K562 (cell line): ENCODE results near the gene TUBB2A. TPM values are rescaled to one million over a fixed set of nuclear protein-coding genes. Genes with fewer than 3 reads are reported as not detected.

Experiments used
- COPS2 ChIP-seq: fragments of 450-650 bp; conservative IDR thresholded peaks from 2 replicates; pipeline ENCODE4 v1.6.1; 2016; ENCODE audit warnings: mild to moderate bottlenecking, moderate library complexity
- FOXJ2 ChIP-seq: fragments of 200-800 bp; sonication (Bioruptor generic); IDR thresholded peaks from 2 replicates; pipeline ENCODE4 v1.6.1; 2016; ENCODE audit warnings: missing genetic modification characterization, missing compliant biosample characterization
- HDAC6 ChIP-seq: IDR thresholded peaks from 2 replicates; pipeline ENCODE4 v1.6.1; 2012; ENCODE audit warnings: low read depth, mild to moderate bottlenecking, control low read depth, inconsistent platforms, low read length, moderate library complexity
- NONO ChIP-seq, 2 experiments: fragments of 200-400 bp in 1 of 2; fragments of 450-650 bp in 1 of 2; formaldehyde crosslinking in 1 of 2; IDR thresholded peaks; 2 replicates each; pipeline ENCODE4 v1.6.1; 2017; ENCODE audit warnings: low read depth in 2 of 2, mild to moderate bottlenecking in 2 of 2, moderate library complexity in 2 of 2, low read length in 1 of 2
- NR2C2 ChIP-seq, 2 experiments: fragments of 200-800 bp in 1 of 2; sonication (Bioruptor generic) in 1 of 2; sonication (generic) in 1 of 2; formaldehyde crosslinking in 1 of 2; IDR thresholded peaks; 2 replicates each; pipeline versions ENCODE4 v1.6.1 to v1.8.0; 2016 to 2022; ENCODE audit warnings: mild to moderate bottlenecking in 1 of 2, missing compliant biosample characterization in 1 of 2, missing genetic modification characterization in 1 of 2, missing genetic modification reagents in 1 of 2
- NR2F6 ChIP-seq: fragments of 450-650 bp; formaldehyde crosslinking; IDR thresholded peaks from 2 replicates; pipeline ENCODE4 v1.4.0; 2020; ENCODE audit warnings: mild to moderate bottlenecking
- PHF20 ChIP-seq: fragments of 450-650 bp; IDR thresholded peaks from 2 replicates; pipeline ENCODE4 v1.6.1; 2018; ENCODE audit not compliant: partially characterized antibody
- POLR2AphosphoS5 ChIP-seq: IDR thresholded peaks from 2 replicates; pipeline ENCODE4 v1.6.1; 2011; ENCODE audit warnings: mild to moderate bottlenecking, low read depth, low read length, moderate library complexity; ENCODE audit not compliant: control insufficient read depth, insufficient read depth
- RFX1 ChIP-seq: fragments of 450-650 bp; IDR thresholded peaks from 2 replicates; pipeline ENCODE4 v1.6.1; 2016; ENCODE audit warnings: mild to moderate bottlenecking, moderate library complexity
- RHOXF2B ChIP-seq: fragments of 250-450 bp; sonication (Bioruptor Pico); conservative IDR thresholded peaks from 2 replicates; pipeline ENCODE4 v1.5.1; 2021
- SMAD1 ChIP-seq: fragments of 150-350 bp; IDR thresholded peaks from 2 replicates; pipeline ENCODE4 v1.6.1; 2014; ENCODE audit warnings: low read length, low read depth; ENCODE audit not compliant: partially characterized antibody
- SNIP1 ChIP-seq: fragments of 450-650 bp; IDR thresholded peaks from 2 replicates; pipeline ENCODE4 v1.7.1; 2017; ENCODE audit warnings: low read depth, mild to moderate bottlenecking
- TAF1 ChIP-seq: IDR thresholded peaks from 2 replicates; pipeline ENCODE4 v1.6.1; 2011; ENCODE audit warnings: mild to moderate bottlenecking, low read length, moderate library complexity; ENCODE audit not compliant: insufficient read depth, control insufficient read depth, severe bottlenecking; ENCODE audit errors: extremely low read depth
- ZNF134 ChIP-seq: fragments of 250-450 bp; sonication (Bioruptor Pico); conservative IDR thresholded peaks from 2 replicates; pipeline ENCODE4 v1.4.0; 2020
- ZNF57 ChIP-seq: fragments of 450-650 bp; formaldehyde crosslinking; IDR thresholded peaks from 2 replicates; pipeline ENCODE4 v1.4.0; 2020; ENCODE audit warnings: mild to moderate bottlenecking, moderate library complexity
- ZNF586 ChIP-seq: fragments of 450-650 bp; formaldehyde crosslinking; conservative IDR thresholded peaks from 2 replicates; pipeline ENCODE4 v1.4.0; 2020; ENCODE audit warnings: mild to moderate bottlenecking, moderate library complexity
- polyA plus RNA-seq, 8 experiments: library from polyadenylated mRNA; depleted of rRNA in 4 of 8; stranded (reverse) in 5 of 8; unstranded in 3 of 8; fragments of >200 nt; fragmentation: Nextera tagmentation in 2 of 8; fragmentation: Illumina TruSeq in 1 of 8; extraction: Ambion mirVana in 2 of 8; extraction: Trizol in 1 of 8; gene quantifications; 2 replicates each; pipeline versions ENCODE4 v1.2.1 to v1.2.3, GENCODE V29; 2011 to 2014; ENCODE audit warnings: inconsistent platforms in 1 of 8, missing spikeins in 1 of 8
- total RNA-seq, 7 experiments: library from RNA; depleted of rRNA in 6 of 7; stranded (reverse); fragments of >200 nt in 6 of 7; fragmentation: Illumina TruSeq in 2 of 7; extraction: Trizol in 2 of 7; gene quantifications; 2 replicates each; pipeline versions ENCODE4 v1.2.1 to v1.2.3, GENCODE V29; 2011 to 2021; ENCODE audit warnings: low replicate concordance in 1 of 7
- TF ChIP-seq, protein P1 (sequence below): fragments of 450-650 bp; formaldehyde crosslinking; IDR thresholded peaks from 2 replicates; pipeline ENCODE4 v1.4.0; 2020; ENCODE audit warnings: mild to moderate bottlenecking, moderate library complexity
- TF ChIP-seq, protein P2 (sequence below), 2 experiments: fragments of 450-650 bp; formaldehyde crosslinking in 1 of 2; IDR thresholded peaks; 2 replicates each; pipeline versions ENCODE4 v1.4.0 to v1.6.1; 2014 to 2020; ENCODE audit warnings: mild to moderate bottlenecking in 2 of 2, borderline replicate concordance in 1 of 2, low read depth in 1 of 2

The TUBB2A gene
- total and polyA plus RNA-seq, 9 of the 15 experiments (the other 6 are each of a cell fraction or from before 2014, with no cell fraction given) = 3.6 to 92.1 (median 45.6) TPM

DNA sequence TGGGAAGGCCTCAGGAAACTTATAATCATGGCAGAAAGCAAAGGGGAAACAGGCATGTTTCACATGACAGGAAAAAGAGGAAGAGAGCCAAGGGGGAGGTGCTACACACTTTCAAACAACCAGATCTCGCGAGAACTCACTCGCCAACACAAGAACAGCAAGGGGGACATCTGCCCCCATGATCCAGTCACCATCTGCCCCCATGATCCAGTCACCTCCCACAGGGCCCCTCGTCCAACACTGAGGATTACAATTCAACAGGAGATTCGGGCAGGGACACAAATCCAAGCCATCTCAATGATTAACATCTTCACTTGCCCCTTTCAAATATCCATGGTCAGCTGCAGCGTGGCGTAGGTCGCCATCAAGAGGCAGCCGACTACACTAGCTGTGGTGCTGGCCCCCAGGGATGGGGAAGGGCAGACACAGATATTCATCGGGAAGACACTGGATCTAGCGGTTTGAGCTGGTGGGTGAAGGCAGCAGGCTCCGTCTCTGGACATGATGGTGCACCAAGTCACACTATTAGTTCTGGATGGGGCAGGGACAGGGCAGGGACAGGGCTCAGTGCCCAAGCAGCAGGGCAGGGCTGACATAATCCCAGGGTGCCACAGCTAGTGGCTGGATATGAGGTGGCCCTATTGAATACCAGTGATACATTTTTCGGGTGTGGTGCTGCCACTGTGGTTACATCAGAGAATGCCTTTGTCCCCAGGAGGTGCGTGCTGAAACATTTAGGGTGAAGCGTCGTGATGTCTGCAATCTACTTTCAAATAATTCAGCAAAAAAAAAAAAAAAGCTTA lies 38.6 kb upstream of the TUBB2A start (continued):
- no peak for TF ChIP-seq RFX1
- no peak for TF ChIP-seq ZNF134 (CRISPR knock-in tag)
- TF ChIP-seq NR2C2 (CRISPR knock-in tag; IDR thresholded peaks at IDR 0.05) = peak; percentile 71; the same call in 1 of the 2 replicates
- TF ChIP-seq NR2C2 (tag; IDR thresholded peaks at IDR 0.05) = 0 out of 2 replicates have a peak, but pooled peaks have one; percentile 10
- no peak for TF ChIP-seq SMAD1
- no peak for TF ChIP-seq RHOXF2B (CRISPR knock-in tag)
- TF ChIP-seq HDAC6 = no peak
- TF ChIP-seq, protein P1, sequence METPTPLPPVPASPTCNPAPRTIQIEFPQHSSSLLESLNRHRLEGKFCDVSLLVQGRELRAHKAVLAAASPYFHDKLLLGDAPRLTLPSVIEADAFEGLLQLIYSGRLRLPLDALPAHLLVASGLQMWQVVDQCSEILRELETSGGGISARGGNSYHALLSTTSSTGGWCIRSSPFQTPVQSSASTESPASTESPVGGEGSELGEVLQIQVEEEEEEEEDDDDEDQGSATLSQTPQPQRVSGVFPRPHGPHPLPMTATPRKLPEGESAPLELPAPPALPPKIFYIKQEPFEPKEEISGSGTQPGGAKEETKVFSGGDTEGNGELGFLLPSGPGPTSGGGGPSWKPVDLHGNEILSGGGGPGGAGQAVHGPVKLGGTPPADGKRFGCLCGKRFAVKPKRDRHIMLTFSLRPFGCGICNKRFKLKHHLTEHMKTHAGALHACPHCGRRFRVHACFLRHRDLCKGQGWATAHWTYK (CRISPR knock-in tag) = peak; percentile 66; the same call in 1 of the 2 replicates
- TF ChIP-seq PHF20 = peak; percentile 22
- TF ChIP-seq, protein P2, sequence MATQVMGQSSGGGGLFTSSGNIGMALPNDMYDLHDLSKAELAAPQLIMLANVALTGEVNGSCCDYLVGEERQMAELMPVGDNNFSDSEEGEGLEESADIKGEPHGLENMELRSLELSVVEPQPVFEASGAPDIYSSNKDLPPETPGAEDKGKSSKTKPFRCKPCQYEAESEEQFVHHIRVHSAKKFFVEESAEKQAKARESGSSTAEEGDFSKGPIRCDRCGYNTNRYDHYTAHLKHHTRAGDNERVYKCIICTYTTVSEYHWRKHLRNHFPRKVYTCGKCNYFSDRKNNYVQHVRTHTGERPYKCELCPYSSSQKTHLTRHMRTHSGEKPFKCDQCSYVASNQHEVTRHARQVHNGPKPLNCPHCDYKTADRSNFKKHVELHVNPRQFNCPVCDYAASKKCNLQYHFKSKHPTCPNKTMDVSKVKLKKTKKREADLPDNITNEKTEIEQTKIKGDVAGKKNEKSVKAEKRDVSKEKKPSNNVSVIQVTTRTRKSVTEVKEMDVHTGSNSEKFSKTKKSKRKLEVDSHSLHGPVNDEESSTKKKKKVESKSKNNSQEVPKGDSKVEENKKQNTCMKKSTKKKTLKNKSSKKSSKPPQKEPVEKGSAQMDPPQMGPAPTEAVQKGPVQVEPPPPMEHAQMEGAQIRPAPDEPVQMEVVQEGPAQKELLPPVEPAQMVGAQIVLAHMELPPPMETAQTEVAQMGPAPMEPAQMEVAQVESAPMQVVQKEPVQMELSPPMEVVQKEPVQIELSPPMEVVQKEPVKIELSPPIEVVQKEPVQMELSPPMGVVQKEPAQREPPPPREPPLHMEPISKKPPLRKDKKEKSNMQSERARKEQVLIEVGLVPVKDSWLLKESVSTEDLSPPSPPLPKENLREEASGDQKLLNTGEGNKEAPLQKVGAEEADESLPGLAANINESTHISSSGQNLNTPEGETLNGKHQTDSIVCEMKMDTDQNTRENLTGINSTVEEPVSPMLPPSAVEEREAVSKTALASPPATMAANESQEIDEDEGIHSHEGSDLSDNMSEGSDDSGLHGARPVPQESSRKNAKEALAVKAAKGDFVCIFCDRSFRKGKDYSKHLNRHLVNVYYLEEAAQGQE (IDR thresholded peaks at IDR 0.05; ENCODE audit: borderline replicate concordance) = peak; percentile 69; the same call in 1 of the 2 replicates
- TF ChIP-seq, protein P2 (CRISPR knock-in tag; IDR thresholded peaks at IDR 0.05; ENCODE audit: low read depth) = no peak
- no peak for TF ChIP-seq TAF1
- TF ChIP-seq NR2F6 (CRISPR knock-in tag) = no peak
- no peak for TF ChIP-seq SNIP1
- no peak for TF ChIP-seq ZNF586 (CRISPR knock-in tag)
- TF ChIP-seq COPS2 = no peak
- no peak for TF ChIP-seq NONO (IDR thresholded peaks at IDR 0.05; ENCODE audit: low read depth in 2 of 2, low read length in 1 of 2)
- no peak for TF ChIP-seq POLR2AphosphoS5
- TF ChIP-seq ZNF57 = no peak
- peak; percentile 64 for TF ChIP-seq FOXJ2 (tag)
